GF-D8 (cell line): ENCODE results near the gene ARL14EPL.
"Not testable (repeated sequence)": the region's sequence is repeated elsewhere in the genome, so short reads cannot be mapped to it uniquely, and the experiment has no call there.

Experiments
- DNase-seq: peaks from one replicate; lab custom pipeline; 2025; lab: John Stamatoyannopoulos, UW

ARL14EPL gene

DNA sequence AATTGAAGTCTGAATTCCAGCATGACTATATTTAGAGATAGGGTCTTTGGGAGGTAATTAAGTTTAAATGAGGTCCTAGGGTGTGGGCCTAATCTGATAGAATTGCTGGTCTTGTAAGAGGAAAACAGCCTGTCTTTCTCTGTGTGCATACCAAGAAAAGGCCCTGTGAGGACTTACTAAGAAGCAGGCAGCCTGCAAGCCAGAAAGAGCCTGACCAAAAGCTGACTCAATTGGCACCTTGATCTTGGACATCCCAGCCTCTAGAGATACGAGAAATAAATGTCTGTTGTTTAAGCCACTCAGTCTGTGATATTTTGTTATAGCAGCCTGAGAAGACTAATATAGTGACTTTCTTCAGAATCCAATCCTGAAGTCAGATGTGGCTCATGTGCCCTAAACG lies 14.6 kb downstream of the ARL14EPL start:
- no peak for DNase-seq

DNA sequence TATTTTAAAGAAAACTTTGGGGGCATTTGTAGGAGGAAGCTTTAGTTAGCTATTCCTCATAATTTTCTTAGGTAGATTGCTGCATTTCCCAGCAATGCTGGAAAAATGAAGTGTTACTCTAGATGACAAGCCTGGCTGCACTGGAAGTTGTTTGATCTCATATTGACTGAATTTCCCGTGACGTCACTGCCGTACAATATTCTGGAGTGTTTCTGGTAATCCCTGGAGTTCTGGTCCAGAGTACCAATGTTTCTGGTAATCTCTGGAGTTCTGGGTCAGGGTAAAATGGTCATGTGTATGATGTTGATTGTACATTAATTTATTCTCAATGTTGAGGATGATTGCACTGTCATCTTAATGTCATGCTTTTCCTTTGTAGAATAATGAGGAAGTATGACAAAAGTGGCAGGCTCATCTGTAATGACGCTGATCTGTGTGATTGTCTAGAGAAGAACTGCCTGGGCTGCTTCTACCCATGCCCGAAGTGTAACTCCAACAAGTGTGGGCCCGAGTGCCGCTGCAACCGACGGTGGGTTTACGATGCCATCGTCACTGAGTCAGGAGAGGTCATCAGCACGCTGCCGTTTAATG lies 26.2 kb downstream of the ARL14EPL start:
- DNase-seq, result no peak

DNA sequence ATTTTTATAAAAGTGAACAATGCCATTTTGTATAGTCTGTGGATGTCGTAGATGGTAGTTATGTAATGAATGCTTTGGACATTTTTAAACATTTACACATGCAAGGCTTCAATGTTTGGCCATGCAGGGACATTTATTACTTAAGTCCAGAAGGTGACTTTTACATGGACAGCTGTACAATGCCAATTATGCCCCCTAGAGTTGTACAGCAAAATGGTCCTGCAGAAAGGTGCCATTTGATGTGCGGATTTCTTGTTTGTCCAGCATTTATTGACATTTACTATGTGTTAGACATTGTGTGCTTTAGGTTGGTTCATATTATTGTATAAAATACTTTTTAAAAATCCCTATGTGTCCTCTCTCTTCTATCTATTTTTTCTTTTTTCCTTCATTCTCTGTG lies 30.1 kb downstream of the ARL14EPL start:
- DNase-seq, result no peak

DNA sequence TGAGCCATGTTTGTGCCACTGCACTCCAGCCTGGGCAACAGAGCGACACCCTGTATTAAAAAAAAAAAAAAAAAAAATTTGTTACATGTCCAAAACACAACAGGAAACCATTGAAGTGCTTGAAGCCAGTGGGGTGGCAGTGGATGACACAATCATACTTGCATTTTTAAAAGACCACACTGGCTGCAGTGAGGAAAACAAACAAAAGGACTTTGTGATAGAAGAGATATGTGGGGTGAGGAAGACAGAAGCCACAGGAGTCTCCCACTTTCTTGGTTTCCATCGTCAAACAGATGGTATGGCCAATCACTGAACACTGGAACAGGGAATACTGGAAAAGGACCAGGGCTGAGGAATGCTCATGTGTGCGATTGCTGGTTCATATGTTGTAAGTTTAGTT lies 31.7 kb downstream of the ARL14EPL start:
- no peak for DNase-seq

DNA sequence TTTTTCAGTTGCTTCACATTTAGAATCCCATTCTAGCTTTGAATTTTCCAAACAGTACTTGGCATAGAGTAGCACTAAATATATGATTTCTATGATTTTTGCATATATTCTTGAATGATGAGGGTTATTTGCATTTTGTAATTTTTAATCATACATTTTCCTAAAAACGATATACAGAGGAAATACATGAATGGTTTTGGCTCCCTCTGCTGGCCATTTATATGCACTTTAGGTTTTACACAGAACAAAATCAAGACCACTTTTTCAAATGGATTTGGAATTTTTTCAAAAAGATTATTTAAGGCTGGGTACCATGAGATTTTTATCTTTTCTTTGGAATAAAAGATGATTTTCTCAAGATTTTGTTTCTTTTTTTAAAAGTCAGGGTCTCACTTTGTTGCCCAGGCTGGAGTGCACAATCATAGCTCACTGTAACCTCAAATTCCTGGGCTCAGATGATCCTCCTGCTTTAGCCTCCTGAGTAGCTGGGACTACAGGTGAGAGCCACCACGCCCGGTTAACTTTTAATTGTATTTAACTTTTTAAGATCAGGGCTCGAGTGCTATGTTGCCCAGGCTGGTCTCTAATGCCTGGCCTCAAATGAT lies 35.9 kb downstream of the ARL14EPL start:
- DNase-seq, result no peak

DNA sequence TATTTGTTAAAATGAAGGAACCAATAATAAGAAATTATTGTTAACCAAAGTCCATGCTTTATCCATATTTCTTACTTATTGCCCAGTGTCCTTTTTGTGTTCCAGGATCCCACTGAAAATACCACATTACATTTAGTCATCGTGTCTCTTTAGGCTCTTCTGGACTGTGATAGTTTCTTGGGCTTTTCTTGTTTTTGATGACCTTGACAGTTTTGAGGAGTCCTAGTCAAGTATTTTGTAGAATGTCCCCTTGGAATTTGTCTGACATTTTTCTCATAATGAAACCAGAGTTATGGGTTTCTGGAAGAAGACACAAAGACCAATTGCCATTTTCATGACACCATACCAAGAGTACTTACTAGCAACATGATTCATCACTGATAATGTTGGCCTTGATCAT lies 38.9 kb downstream of the ARL14EPL start:
- DNase-seq, result no peak

DNA sequence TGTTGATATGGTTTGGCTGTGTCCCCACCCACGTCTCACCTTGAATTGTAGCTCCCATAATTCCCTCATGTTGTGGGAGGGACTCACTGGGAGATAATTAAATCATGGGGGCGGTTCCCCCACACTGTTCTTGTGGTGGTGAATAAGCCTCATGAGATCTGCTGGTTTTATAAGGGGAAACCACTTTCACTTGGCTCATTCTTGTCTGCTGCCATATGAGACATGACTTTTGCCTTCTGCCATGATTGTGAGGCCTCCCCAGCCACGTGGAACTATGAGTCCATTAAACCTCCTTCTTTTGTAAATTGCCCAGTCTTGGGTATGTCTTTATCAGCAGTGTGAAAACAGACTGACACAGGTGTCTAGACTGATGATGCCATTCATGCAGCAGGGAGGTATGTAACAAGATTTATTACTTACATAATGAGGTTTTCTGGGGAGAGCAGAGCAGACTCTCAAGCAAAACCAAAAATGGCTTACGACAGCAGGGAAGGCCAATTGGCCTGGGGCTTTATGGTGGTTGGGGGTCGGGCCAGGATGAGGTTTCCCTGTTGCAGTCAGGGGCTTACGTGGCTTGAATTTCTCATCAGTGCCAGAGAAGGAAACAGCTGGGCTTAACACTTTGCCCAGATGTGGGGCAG lies 43.0 kb downstream of the ARL14EPL start:
- DNase-seq, result no peak

DNA sequence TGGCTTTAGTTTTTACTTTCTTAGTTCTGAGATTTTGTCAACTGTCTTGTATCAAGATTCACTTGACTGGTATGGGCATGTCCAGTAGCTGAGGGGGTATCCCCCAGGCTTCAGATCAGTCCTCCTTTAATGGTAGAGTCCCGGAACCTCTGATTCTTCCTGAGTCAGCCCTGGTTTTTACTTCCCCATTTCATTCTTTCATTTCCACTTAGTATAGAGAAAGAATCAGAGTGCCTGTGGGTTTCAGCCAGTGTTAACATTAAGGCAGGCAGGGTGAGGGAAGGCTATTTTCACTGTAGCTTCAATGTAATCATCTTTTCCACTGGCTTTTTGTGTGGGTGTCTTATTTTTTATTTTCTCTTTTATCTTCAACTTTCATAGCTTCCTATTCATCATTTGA lies 44.2 kb downstream of the ARL14EPL start:
- DNase-seq, result no peak

DNA sequence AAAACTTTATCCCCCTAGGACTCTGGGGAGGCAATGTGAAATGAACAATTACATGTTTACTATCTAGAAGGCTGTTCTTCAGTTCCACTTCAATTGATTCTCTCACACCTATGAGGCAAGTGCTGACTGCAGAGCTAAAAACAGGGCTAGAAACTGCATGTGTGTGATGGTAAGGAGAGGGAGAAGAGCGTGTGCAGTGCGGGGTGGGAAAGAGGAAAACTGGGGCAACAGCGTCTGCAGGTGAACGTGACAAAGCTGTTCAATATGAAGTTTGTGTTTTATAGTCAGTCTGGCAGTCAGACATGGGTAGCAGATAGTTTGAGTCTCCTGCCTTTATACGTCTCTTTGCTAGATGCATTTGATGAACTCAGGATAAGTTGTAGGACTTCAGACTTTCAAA lies 45.9 kb downstream of the ARL14EPL start:
- no peak for DNase-seq

DNA sequence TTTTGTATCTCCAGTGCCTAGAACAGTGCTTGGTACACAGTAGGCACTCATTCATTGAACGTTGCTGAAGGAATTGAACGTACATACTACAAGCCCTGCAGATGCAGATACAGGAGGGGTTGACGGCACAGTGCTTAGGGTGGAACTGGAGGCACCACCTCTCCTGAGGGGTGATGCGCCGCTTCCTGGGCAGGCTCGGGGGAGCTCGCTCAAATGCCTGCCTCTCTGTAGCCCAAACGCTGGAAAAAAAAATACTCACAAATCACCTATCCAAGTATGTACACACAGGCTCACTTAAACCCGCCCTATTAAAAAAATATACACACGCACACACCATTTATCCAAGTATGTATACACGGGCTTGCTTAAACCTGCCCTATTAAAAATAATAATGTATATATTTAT lies 52.0 kb downstream of the ARL14EPL start:
- no peak for DNase-seq

DNA sequence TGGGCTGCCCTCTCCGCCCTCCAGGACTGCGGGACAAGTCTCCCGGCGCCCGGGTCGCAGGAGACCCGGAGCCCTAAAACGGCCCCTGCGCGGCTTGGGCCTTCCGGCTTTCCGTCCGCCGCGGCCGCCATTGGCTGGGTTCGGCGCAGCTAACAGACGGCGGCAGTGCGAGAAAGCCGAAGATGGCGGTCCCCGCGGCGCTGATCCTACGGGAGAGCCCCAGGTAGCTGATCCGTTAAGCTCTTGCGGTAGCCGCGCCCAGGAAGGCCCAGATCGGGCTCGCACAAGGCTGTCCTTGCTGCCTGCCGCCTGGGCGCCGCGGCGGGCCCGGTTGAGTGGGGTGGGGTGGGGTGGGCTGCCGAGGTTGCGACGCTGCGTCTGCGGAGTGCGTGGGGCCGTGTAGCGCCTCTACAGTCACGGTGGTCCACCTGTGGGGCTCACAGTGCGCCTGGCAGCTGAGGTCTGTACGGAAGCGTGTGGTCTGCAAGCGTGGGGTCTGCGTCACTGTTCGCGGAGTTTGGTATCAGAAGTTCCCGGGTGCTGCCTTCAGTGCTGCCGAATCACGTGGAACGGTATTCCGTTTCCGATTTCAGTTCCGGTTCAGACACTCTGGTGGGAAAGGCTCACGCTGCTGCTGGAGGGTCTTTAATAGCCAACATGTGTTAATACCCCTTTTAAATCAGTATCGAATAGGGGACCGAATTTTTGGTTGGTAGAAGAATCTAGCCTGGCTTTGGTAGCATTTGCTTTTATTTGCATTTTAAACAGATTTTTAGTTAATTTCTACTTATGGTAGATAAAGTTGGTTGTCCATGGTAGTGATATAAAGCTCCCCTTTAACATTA lies 52.8 kb downstream of the ARL14EPL start, which contains the start of gene COMMD10:
TSS of gene COMMD10 (plus strand) at position 155 of the 845 bp plus-strand sequence.
- DNase-seq, result peak; percentile 47

DNA sequence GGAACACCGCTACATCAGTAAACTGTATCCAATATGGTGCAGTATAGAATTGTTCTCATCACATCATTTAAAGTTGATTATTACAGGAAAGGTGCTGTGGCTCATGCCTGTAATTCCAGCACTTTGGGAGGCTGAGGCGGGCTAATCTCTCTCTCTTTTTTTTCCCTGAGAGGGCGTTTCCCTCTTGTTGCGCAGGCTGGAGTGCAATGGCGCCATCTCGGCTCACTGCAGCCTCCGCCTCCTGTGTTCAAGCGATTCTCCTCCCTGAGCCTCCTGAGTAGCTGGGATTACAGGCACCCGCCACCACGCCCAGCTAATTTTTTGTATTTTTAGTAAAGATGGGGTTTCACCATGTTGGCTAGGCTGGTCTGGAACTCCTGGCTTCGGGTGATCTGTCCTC lies 54.0 kb downstream of the ARL14EPL start:
- not testable (repeated sequence) for DNase-seq

DNA sequence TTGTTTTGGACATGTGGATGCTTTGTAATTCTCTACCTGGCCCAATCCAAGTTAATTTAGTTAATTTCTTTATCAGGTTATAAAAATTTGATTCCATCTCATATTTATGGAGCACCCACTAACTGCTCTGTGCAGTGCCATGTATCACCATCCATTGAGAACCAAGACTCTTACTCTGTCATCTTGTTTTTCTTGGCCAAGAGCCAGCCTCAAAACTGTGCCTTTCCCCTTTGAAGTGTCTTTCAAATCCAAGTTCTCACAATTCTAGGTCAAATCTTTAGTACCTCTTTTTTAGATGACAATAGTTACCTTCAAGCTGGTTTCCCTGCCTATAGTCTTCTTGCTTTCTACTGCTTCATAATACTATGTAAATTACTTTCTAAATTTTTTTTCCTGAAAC lies 55.8 kb downstream of the ARL14EPL start:
- no peak for DNase-seq

DNA sequence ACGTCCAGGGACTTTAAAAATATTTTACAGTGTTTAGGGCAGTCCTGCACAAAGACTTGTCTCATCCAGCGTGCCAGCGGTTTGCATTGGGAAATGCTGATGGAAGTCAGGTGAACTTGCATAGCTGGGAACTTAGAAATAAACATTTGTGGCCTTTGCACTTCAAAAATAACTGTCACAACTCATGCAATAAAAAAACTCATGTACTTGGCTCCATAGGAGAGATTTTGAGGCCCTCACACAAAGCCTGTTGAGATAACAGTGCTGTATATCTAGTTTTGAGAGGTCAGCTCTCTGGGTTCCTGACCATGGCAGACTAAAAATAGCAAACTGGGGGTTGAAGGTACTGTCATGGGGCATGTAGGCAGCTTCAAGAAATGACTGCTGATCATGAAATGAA lies 58.0 kb downstream of the ARL14EPL start:
- no peak for DNase-seq

DNA sequence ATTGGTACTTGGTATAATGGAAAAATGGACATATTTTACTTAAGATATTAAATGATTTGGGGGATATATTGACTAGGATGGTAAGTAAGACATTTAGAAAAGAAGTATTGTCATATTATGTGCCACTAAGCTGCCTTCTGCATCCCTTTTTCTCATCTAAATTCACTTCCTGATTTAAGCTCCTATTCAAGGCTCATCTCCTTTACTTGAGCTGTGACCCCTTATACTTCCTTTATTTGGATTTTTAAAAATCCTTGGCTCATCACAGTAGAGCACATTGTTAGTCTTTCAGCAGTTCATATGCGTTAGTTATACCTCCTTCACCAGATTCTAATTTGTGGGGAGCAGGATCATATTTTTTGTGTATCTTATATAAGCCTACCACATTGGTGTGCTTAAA lies 59.1 kb downstream of the ARL14EPL start:
- no peak for DNase-seq

DNA sequence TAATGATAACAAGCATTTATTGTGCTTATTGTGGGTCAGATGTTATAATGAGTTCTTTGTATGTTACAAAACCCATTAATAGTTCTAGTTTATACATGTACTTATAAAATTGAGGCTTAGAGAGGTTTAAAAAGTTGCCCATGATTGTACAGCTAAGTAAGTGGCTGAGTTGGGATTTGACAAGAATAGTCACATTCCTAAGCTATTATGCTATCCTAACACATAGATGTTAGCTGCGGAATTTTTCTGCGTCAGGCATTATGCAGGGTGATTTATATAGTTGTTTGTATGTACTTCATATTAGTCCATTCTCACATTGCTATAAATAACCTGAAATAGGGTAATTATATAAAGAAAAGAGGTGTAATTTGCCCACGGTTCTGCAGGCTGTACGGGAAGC lies 65.0 kb downstream of the ARL14EPL start:
- DNase-seq, result no peak

DNA sequence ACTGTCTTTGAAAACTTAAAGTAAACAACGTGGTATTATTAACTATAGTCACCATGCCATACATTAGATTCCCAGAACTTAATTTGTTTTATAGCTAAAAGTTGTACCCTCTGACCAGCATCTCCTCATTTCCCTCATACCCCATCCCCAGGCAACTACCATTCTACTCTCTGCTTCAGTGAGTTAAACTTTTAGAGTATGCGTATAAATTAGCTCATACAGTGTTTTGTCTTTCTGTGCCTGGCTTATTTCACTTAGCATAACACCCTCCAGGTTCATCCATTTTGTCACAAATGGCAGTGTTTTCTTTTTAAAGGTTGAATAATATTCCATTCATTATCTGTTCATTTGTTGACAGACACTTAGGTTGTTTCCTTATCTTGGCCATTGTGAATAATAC lies 66.7 kb downstream of the ARL14EPL start:
- DNase-seq, result no peak

DNA sequence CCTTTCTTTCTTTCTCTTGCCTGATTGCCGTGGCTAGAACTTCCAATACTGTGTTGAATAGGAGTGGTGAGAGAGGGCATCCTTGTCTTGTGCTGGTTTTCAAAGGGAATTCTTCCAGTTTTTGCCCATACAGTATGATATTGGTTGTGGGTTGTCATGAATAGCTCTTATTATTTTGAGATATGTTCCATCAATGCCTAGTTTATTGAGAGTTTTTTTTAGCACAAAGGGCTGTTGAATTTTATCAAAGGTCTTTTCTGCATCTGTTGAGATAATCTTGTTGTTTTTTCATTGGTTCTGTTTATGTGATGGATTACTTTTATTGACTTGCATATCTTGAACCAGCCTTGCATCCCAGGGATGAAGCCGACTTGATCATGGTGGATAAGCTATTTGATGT lies 72.7 kb downstream of the ARL14EPL start:
- DNase-seq, result not testable (repeated sequence)
